Testis (tissue), 3 donors: Measurements from ENCODE around the gene TAX1BP3. TPM values are rescaled to one million over a fixed set of nuclear protein-coding genes. Genes with fewer than 3 reads are reported as not detected.

Experiments used
- DNase-seq: peaks from one replicate; pipeline ENCODE4 v3.0.0-alpha.2; 2019
- H3K27ac ChIP-seq, 2 donors: fragments of 200-600 bp; sonication (generic); one replicate each; pipeline ENCODE4 v1.5.1; 2019
- H3K27me3 ChIP-seq: fragments of 200-600 bp; sonication (generic); one replicate; pipeline ENCODE4 v1.5.1; 2019
- H3K36me3 ChIP-seq: fragments of 200-600 bp; sonication (generic); one replicate; pipeline ENCODE4 v1.5.1; 2017; ENCODE audit warnings: low read depth; ENCODE audit errors: missing control alignments
- H3K4me1 ChIP-seq: fragments of 200-600 bp; sonication (generic); one replicate; pipeline ENCODE4 v1.5.1; 2019
- H3K4me3 ChIP-seq, 2 donors: fragments of 200-600 bp; sonication (generic); one replicate each; pipeline ENCODE4 v1.5.1; 2017 to 2019
- H3K9me3 ChIP-seq: fragments of 200-600 bp; sonication (generic); one replicate; pipeline ENCODE4 v1.5.1; 2017
- CTCF ChIP-seq, 3 experiments: fragments of 450-650 bp in 2 of 3; fragments of 200-600 bp in 1 of 3; sonication (generic) in 1 of 3; IDR thresholded peaks; one replicate each; pipeline ENCODE4 v1.5.1; 2016 to 2019; ENCODE audit warnings: antibody characterized with exemption in 3 of 3, mild to moderate bottlenecking in 2 of 3, moderate library complexity in 1 of 3
- POLR2A ChIP-seq: fragments of 450-650 bp; IDR thresholded peaks from one replicate; pipeline ENCODE4 v1.6.1; 2017; ENCODE audit warnings: antibody characterized with exemption, mild to moderate bottlenecking, moderate library complexity
- WGBS, 2 donors: methylation state at CpG; one replicate each; pipeline ENCODE4 v1.1.5; 2018; 5-methylcytosine and 5-hydroxymethylcytosine counted together
- intact Hi-C: fragments of 100-400 bp; cut with DNase I; formaldehyde crosslinking; loops from one replicate; pipeline ENCODE4 v1.15.1; 2023; ENCODE audit warnings: low total_unique reads
- polyA plus RNA-seq: library from polyadenylated mRNA; stranded (reverse); fragments of 350-450 nt; fragmentation: Illumina TruSeq; extraction: RNeasy Lipid Tissue Mini Kit (QIAGEN cat#74804); gene quantifications from one replicate; pipeline ENCODE4 v1.2.3, GENCODE V29; 2014; ENCODE audit warnings: low read depth, low replicate concordance; ENCODE audit not compliant: insufficient read depth
- total RNA-seq, 2 donors: library from RNA; depleted of rRNA; stranded (reverse); fragments of >200 nt; gene quantifications; one replicate each; pipeline ENCODE4 v1.2.3, GENCODE V29; 2016

Gene TAX1BP3
- total and polyA plus RNA-seq, 3 donors from 2014 or later = 93.6 to 212 (median 150) TPM

DNA sequence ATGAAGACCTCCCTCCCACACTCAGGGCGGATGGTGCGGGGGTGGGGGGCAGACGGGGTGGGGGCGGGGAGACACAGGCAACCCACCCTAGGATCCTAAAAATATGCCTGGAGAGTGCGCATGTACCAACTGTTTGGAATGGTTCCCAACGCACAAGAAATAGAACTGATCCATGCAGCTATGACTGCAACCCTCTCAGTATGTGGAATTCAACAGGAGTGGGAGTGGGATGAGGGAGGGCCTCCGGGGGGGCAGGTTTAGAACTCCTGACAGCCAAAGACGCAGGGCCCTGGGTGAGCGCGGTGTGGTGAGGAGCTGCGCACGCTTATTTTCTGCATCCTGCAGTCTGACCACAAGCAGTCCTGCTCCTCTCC is 28.7 kb upstream of the TAX1BP3 start:
- H3K27me3 ChIP-seq = no peaks in the 10 kb centered on the region
- H3K9me3 ChIP-seq = no peaks in the 10 kb centered on the region
- H3K27ac ChIP-seq = no peak overlapping the region
- TF ChIP-seq POLR2A = no peak
- no peak for TF ChIP-seq CTCF (IDR thresholded peaks at IDR 0.05)
- intact Hi-C loops = no loop called here
- DNase-seq = no peak
- H3K4me1 ChIP-seq = peaks cover 12% of the 10 kb centered on the region
- H3K36me3 ChIP-seq = no peaks in the 10 kb centered on the region
- no peak overlapping the region for H3K4me3 ChIP-seq
- WGBS, 2 donors = 34 to 46% methylated on average over 8 to 12 of the region's 12 CpGs

GRCh38 chr17:3695723-3696411 is 27.5 kb upstream of the TAX1BP3 start, which contains the start of gene P2RX5:
P2RX5 (minus strand) TSS chr17:3696155; CDS start chr17:3696005, 150 bp downstream.
- 0 to 1% methylated on average over 17 to 62 of the region's 65 CpGs for WGBS, 2 donors
- no peaks in the 10 kb centered on the region for H3K9me3 ChIP-seq
- no peaks in the 10 kb centered on the region for H3K36me3 ChIP-seq
- H3K27ac ChIP-seq = no peak within 1 kb of the TSS
- H3K4me1 ChIP-seq = peaks cover 12% of the 10 kb centered on the region
- intact Hi-C loops = no loop called here
- TF ChIP-seq CTCF (IDR thresholded peaks at IDR 0.05) = no peak
- TF ChIP-seq POLR2A = no peak
- no peak for DNase-seq
- H3K4me3 ChIP-seq = peak within 1 kb of the TSS; percentile 20 to 34
- H3K27me3 ChIP-seq = no peaks in the 10 kb centered on the region

DNA sequence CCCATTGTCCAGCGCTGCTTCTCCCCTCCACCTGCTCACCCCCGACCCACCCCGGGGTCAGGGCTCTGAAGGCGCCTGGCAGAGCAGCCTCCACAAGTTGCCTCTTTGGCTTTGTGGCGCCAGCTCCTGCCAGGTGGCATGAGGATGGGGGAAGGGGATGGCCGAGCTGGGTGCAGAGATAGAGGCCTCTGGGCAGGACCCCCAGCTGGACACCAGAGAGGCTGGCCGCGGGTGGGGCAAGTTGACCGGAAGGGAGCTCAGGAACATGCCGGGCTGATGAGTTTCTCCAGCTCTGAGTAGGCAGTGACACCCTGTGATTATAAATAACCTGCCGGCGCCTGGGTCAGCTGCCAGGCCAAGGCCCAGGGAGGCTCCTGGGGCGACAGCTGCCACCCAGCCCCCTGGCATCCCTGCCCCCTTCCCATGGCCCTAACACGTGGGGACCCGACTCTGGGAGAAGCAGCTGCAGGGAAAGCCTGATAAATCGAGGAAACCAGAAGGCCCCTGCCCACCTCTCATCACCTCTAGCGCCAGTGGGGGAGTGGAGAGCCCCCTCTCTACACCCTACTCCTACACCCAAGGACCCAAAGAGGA is 26.8 kb upstream of the TAX1BP3 start:
- Histone ChIP-seq H3K36me3 (no peaks in the 10 kb centered on the region), H3K4me3 (peak overlapping the region; percentile 20 to 34), H3K4me1 (peaks cover 12% of the 10 kb centered on the region), H3K27ac (no peak overlapping the region), H3K27me3 (no peaks in the 10 kb centered on the region), H3K9me3 (no peaks in the 10 kb centered on the region)
- no peak for DNase-seq
- TF ChIP-seq CTCF (IDR thresholded peaks at IDR 0.05) (no peak), POLR2A (no peak)
- 5 to 8% methylated on average over 7 to 16 of the region's 17 CpGs for WGBS, 2 donors
- intact Hi-C loops = no loop called here

- Histone ChIP-seq H3K36me3 (no peaks in the 10 kb centered on the region), H3K4me3 (no peak overlapping the region), H3K27ac (no peak overlapping the region), H3K4me1 (peaks cover 12% of the 10 kb centered on the region), H3K9me3 (no peaks in the 10 kb centered on the region), H3K27me3 (no peaks in the 10 kb centered on the region)
- no peak for DNase-seq
- WGBS, 2 donors = 61 to 73% methylated on average over 9 of the region's 9 CpGs
- TF ChIP-seq POLR2A (no peak), CTCF (IDR thresholded peaks at IDR 0.05) (no peak)
- intact Hi-C loops = no loop called here
Measured at GRCh38 chr17:3693829-3694231, 25.5 kb upstream of the TAX1BP3 start.
